MM.1S (cell line): ENCODE data around the gene DUSP8.
"Not testable (repeated sequence)": the region's sequence is repeated elsewhere in the genome, so short reads cannot be mapped to it uniquely, and the experiment has no call there.

Source experiments
- DNase-seq: peaks from one replicate; pipeline ENCODE4 v3.0.0-alpha.2; 2015
- H2AFZ ChIP-seq: fragments of 300-600 bp; sonication (generic); 2 replicates; pipeline ENCODE4 v1.6.0; 2016; ENCODE audit warnings: antibody characterized with exemption, low read length
- H3F3A ChIP-seq: fragments of 300-600 bp; sonication (generic); 2 replicates; pipeline ENCODE4 v1.6.1; 2016; ENCODE audit warnings: mild to moderate bottlenecking, antibody characterized with exemption, low read length, moderate library complexity, mixed read lengths; ENCODE audit not compliant: insufficient read depth
- H3K27ac ChIP-seq: fragments of 300-600 bp; sonication (generic); 2 replicates; pipeline ENCODE4 v1.5.1; 2016; ENCODE audit warnings: mild to moderate bottlenecking, low read length
- H3K27me3 ChIP-seq: fragments of 300-600 bp; sonication (generic); replicated peaks from 2 replicates; pipeline ENCODE4 v1.6.0; 2016; ENCODE audit warnings: low read length; ENCODE audit not compliant: insufficient read depth
- H3K36me3 ChIP-seq: fragments of 300-600 bp; sonication (generic); replicated peaks from 2 replicates; pipeline ENCODE4 v1.6.1; 2016; ENCODE audit warnings: mild to moderate bottlenecking, low read length, mixed read lengths; ENCODE audit not compliant: insufficient read depth
- H3K4me1 ChIP-seq: fragments of 300-600 bp; sonication (generic); 2 replicates; pipeline ENCODE4 v1.6.1; 2016; ENCODE audit warnings: low read length, mixed read lengths
- H3K4me2 ChIP-seq: fragments of 300-600 bp; sonication (generic); 2 replicates; pipeline ENCODE4 v1.6.0; 2016; ENCODE audit warnings: low read depth, low read length
- H3K4me3 ChIP-seq: fragments of 300-600 bp; sonication (generic); 2 replicates; pipeline ENCODE4 v1.5.1; 2016; ENCODE audit warnings: low read length, mixed read lengths
- H3K79me2 ChIP-seq: fragments of 300-600 bp; sonication (generic); 2 replicates; pipeline ENCODE4 v1.6.1; 2016; ENCODE audit warnings: mixed run types, low read length, mixed read lengths
- H3K9ac ChIP-seq: fragments of 300-600 bp; sonication (generic); 2 replicates; pipeline ENCODE4 v1.6.1; 2016; ENCODE audit warnings: low read length, mixed read lengths
- H3K9me2 ChIP-seq: fragments of 300-600 bp; sonication (generic); replicated peaks from 2 replicates; pipeline ENCODE4 v1.6.1; 2016; ENCODE audit warnings: mild to moderate bottlenecking, low read length, mixed read lengths; ENCODE audit not compliant: insufficient read depth
- H3K9me3 ChIP-seq: fragments of 300-600 bp; sonication (generic); replicated peaks from 2 replicates; pipeline ENCODE4 v1.6.1; 2016; ENCODE audit warnings: mild to moderate bottlenecking, low read length, mixed read lengths; ENCODE audit not compliant: insufficient read depth
- H4K20me1 ChIP-seq: fragments of 300-600 bp; sonication (generic); 2 replicates; pipeline ENCODE4 v1.6.1; 2016; ENCODE audit warnings: mild to moderate bottlenecking, low read length, moderate library complexity, mixed read lengths; ENCODE audit not compliant: insufficient read depth
- EZH2 ChIP-seq: fragments of 300-600 bp; sonication (generic); optimal IDR thresholded peaks from 2 replicates; pipeline ENCODE3; 2017; ENCODE audit warnings: low read depth, mild to moderate bottlenecking, antibody characterized with exemption, low read length, mixed read lengths
- EZH2phosphoT487 ChIP-seq: fragments of 300-600 bp; sonication (generic); IDR thresholded peaks from 2 replicates; pipeline ENCODE4 v1.6.1; 2018; ENCODE audit warnings: antibody characterized with exemption, low read length
- TF ChIP-seq, protein P1 (sequence below): fragments of 300-600 bp; sonication (generic); IDR thresholded peaks from 2 replicates; pipeline ENCODE4 v1.5.1; 2016; ENCODE audit warnings: antibody characterized with exemption, low read length, mixed read lengths

Gene DUSP8

DNA sequence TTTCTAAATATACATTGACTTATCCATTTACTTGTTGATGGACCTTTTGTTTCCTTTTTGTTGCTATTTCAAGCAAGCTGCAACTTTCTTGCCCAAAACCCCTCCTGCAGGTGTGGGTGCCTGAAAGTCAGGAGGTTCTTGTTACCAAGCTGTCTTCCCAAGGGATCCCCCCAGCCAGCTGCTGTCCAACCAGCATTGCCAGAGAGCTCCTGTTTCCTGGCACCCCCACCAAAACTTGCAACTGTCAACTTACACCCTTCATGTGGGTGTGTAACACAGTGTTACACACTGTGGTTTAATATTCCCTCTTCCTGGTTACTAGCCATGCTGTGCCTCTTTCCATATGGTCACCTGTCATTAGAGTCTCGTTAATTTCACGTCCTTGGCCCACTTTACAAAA lies 14.6 kb upstream of the DUSP8 start:
- H3K4me2 ChIP-seq = no peak overlapping the region
- H3K27ac ChIP-seq = no peak overlapping the region
- H3K9me2 ChIP-seq = no peaks in the 10 kb centered on the region
- no peaks in the 10 kb centered on the region for H4K20me1 ChIP-seq
- no peaks in the 10 kb centered on the region for H3K9me3 ChIP-seq
- H3K79me2 ChIP-seq = no peaks in the 10 kb centered on the region
- H3K36me3 ChIP-seq = no peaks in the 10 kb centered on the region
- no peak overlapping the region for H3K9ac ChIP-seq
- H3K4me3 ChIP-seq = no peak overlapping the region
- H3K27me3 ChIP-seq = peaks cover 87% of the 10 kb centered on the region
- no peaks in the 10 kb centered on the region for H3K4me1 ChIP-seq
- TF ChIP-seq EZH2 (no peak), EZH2phosphoT487 (no peak)
- TF ChIP-seq, protein P1, sequence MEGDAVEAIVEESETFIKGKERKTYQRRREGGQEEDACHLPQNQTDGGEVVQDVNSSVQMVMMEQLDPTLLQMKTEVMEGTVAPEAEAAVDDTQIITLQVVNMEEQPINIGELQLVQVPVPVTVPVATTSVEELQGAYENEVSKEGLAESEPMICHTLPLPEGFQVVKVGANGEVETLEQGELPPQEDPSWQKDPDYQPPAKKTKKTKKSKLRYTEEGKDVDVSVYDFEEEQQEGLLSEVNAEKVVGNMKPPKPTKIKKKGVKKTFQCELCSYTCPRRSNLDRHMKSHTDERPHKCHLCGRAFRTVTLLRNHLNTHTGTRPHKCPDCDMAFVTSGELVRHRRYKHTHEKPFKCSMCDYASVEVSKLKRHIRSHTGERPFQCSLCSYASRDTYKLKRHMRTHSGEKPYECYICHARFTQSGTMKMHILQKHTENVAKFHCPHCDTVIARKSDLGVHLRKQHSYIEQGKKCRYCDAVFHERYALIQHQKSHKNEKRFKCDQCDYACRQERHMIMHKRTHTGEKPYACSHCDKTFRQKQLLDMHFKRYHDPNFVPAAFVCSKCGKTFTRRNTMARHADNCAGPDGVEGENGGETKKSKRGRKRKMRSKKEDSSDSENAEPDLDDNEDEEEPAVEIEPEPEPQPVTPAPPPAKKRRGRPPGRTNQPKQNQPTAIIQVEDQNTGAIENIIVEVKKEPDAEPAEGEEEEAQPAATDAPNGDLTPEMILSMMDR = no peak
- DNase-seq = no peak
- no peaks in the 10 kb centered on the region for H3F3A ChIP-seq
- no peak overlapping the region for H2AFZ ChIP-seq

DNA sequence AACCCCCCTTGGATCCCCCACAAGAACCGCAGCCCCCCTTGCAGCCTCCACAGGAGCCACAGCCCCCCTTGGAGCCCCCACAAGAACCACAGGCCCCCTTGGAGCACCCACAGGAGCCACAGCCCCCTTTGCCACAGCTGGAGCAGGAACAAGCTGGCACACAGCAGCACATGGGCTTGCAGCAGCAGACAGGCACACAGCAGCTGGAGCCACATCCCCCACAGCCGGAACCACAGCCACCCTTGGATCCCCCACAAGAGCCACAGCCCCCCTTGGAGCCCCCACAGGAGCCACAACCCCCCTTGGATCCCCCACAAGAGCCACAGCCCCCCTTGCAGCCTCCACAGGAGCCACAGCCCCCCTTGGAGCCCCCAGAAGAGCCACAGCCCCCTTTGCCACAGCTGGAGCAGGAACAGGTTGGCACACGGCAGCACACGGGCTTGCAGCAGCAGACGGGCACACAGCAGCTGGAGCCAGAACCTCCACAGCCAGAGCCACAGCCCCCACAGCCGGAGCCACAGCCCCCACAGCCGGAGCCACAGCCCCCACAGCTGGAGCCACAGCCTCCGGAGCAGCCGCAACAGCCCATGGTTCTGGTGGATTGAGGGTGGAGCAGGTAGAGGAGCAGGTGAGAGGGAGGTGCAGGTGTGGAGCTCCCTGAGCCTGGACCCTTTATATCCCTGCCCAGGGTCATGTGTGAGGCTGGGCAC lies 12.7 kb upstream of the DUSP8 start, which contains the start of gene KRTAP5-1:
TSS of gene KRTAP5-1 (minus strand) at position 623 of the 710 bp plus-strand sequence. CDS start at position 589, 34 bp downstream.
- not testable (repeated sequence) for H3K27ac ChIP-seq, H3K79me2 ChIP-seq, H3F3A ChIP-seq, H3K4me1 ChIP-seq, DNase-seq, H3K4me2 ChIP-seq, H2AFZ ChIP-seq, H4K20me1 ChIP-seq, H3K9me3 ChIP-seq, H3K9ac ChIP-seq, H3K4me3 ChIP-seq, H3K9me2 ChIP-seq, H3K36me3 ChIP-seq
- peaks cover 84% of the 10 kb centered on the region for H3K27me3 ChIP-seq

DNA sequence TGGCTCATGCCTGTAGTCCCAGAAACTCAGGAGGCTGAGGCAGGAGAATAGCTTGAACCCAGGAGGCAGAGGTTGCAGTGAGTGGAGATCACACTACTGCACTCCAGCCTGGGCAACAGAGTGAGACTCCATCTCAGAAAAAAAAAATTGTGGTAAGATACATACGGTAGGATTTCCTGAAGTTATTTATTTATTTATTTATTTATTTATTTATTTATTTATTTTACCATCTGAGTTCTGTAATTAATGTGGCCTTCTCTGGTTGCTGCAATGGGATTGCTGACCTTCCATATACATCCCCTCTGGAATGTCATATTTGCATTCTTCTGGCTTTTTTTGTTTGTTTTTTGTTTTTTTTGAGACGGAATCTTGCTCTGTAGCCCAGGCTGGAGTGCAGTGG lies 10.8 kb upstream of the DUSP8 start:
- not testable (repeated sequence) for H3F3A ChIP-seq, H3K36me3 ChIP-seq, H3K27ac ChIP-seq, H3K9me2 ChIP-seq, DNase-seq, H3K4me3 ChIP-seq, H2AFZ ChIP-seq, H3K9me3 ChIP-seq, H3K9ac ChIP-seq, H3K4me2 ChIP-seq, H3K4me1 ChIP-seq, H3K79me2 ChIP-seq, H4K20me1 ChIP-seq
- peaks cover 84% of the 10 kb centered on the region for H3K27me3 ChIP-seq

DNA sequence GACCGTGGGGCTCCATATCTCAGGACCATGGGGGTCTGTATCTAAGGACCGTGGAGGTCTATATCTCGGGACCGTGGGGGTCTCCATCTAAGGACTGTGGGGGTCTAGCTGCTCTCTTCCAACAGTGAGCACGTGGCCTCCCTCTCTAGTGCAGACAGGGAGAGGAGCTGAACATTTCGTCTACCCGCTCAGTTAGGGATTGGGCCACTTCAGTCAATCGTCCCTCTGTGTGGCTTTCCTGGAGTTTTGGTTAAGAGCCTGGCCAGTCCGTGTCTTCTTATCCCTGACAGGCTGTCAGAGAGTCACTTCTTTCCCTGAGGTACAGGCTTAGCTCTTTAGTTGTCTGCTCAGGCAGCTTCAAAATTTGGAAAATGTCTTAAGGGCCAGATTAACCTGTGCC lies 9.9 kb upstream of the DUSP8 start:
- Histone ChIP-seq H2AFZ (no peak overlapping the region), H3F3A (no peaks in the 10 kb centered on the region), H3K36me3 (no peaks in the 10 kb centered on the region), H3K4me3 (no peak overlapping the region), H3K27me3 (peaks cover 86% of the 10 kb centered on the region), H3K4me1 (no peaks in the 10 kb centered on the region), H3K79me2 (no peaks in the 10 kb centered on the region), H4K20me1 (no peaks in the 10 kb centered on the region), H3K9ac (no peak overlapping the region), H3K4me2 (no peak overlapping the region), H3K9me2 (no peaks in the 10 kb centered on the region), H3K9me3 (no peaks in the 10 kb centered on the region), H3K27ac (no peak overlapping the region)
- TF ChIP-seq, protein P1 = no peak
- TF ChIP-seq EZH2phosphoT487 = no peak
- TF ChIP-seq EZH2 = no peak
- DNase-seq = no peak
